ENCODE results near the gene INPP5A.
"Not testable (repeated sequence)": the region's sequence is repeated elsewhere in the genome, so short reads cannot be mapped to it uniquely, and the experiment has no call there.

INPP5A gene, protein sequence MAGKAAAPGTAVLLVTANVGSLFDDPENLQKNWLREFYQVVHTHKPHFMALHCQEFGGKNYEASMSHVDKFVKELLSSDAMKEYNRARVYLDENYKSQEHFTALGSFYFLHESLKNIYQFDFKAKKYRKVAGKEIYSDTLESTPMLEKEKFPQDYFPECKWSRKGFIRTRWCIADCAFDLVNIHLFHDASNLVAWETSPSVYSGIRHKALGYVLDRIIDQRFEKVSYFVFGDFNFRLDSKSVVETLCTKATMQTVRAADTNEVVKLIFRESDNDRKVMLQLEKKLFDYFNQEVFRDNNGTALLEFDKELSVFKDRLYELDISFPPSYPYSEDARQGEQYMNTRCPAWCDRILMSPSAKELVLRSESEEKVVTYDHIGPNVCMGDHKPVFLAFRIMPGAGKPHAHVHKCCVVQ

DNA sequence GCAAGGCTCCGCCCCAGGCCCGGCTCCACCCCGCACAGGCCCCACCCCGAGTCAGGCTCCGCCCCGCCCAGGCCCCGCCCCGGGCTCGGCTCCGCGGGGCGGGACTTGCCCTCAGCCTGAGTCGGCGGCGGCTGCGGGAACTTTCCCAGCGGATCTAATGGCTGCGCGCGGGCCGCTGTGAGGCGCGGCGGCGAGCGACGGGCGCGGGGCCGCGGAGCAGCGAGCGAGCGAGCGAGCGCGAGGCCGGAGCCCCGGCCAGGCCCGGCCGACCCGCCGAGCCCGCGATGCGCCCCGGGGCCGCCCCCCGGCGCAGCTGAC lies at the start of gene INPP5A:
INPP5A (plus strand) TSS at position 104 of the 318 bp plus-strand sequence. CDS start 310 bp downstream, outside the sequence.
- in situ Hi-C loops (cut with MboI; ENCODE audit: low pct_unique_long_range_greater_than_20kb, low sequenced_read_pairs), result no loop called here

DNA sequence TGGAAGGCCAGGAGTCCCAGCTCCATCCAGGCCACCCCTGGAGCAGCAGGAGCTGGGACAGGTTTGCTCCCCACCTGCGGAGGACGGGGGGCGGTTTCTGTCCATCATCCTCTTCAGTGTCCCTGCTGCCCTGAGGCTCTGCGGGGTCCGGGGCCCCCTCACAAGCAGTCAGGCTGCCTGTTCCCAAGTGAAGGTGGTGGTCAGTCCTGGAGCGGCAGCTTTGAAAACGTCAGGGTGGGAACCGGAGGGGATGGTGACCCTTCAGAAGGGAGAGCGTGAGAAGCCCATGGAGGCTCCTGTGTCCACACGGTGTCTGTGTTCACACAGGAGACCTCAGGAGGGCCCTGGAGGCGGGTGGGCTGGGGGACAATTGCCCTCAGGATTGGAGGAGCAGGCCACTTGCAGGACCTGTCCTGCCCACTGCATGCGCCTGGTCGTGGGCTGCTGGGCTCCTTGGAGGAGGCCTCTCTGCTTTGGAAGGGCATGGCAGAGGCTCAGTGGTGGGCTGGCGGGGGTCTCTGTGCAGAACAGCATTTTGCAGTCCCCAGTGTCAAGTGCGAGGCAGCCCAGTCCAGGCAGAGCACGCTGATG lies 49.3 kb upstream of the INPP5A start:
- no peak for DNase-seq
- in situ Hi-C loops (cut with MboI; ENCODE audit: low pct_unique_long_range_greater_than_20kb, low sequenced_read_pairs), result no loop called here

More for the DNA sequence above, at the start of gene INPP5A:
- no peak for DNase-seq

DNA sequence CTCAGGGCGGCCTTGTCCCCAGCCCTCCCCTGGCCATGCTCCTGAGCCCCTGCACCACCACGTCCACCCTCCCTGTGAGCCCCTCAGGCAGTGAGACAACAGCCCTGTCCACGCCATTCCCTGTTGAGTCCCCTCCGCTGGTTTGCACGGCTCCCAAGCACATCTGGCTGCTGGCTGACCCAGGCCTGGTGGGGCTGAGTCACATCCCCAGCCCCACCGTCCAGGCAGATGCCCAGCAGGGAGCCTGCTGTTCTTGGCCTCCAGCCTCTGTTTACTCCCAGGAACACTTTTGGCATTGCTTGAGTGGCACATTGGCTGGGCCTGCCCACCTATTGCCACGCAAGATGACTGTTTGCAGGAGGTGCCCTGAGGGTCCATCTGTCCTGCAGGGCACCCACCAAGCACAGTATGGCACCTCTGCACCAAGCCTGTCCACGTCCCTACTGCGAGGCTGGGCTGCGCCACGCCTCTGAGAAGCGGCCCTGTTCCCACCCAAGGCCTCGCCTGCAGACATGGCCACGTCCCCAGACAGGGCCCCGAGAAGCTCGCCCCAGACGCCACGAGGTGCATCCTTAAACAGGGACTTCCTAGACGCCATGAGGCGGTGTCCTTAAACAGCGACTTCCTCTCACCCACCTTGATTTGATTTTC lies 48.4 kb upstream of the INPP5A start:
- DNase-seq, result no peak
- in situ Hi-C loops (cut with MboI; ENCODE audit: low pct_unique_long_range_greater_than_20kb, low sequenced_read_pairs), result no loop called here

DNA sequence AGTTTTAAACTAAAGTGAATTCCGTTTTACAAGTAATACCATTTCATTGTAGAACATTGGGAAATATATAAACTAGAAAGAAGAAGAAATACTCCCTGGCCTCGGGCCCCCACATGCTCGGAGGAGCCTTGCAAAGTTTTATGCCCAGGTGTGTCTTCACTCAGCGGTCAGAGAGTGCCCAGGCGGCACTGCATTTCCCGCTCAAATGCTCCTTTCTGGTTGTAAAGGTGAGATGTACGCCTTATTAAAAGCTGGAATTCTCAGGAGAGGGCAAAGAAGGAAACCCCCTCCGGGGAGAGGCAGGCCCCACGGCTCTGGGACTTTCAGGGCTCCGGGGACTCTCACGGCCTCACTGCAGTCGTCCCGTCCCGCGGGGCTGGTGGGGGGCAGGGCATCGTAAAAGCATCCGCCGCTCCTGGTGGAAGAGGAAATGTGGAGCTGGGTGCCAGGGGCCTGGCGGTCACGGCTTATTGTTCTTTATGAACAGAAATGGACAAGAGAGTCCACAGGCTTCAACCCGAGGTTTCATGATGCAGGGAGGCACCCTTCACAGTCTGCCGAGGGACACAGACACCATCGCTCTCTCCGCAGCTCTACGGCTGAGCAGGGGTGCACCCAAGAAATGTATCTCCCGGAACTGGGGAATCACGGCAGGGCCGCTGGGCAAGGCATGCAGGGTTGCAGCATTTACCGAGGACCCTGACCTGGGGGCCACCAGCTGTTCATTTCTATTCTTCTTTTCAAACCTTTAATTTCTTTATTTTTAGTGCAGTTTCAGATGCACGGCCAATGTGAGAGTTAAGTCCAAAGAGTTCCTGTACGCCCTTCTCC lies 47.7 kb upstream of the INPP5A start:
- in situ Hi-C loops (cut with MboI; ENCODE audit: low pct_unique_long_range_greater_than_20kb, low sequenced_read_pairs), result no loop called here
- DNase-seq, result no peak

DNA sequence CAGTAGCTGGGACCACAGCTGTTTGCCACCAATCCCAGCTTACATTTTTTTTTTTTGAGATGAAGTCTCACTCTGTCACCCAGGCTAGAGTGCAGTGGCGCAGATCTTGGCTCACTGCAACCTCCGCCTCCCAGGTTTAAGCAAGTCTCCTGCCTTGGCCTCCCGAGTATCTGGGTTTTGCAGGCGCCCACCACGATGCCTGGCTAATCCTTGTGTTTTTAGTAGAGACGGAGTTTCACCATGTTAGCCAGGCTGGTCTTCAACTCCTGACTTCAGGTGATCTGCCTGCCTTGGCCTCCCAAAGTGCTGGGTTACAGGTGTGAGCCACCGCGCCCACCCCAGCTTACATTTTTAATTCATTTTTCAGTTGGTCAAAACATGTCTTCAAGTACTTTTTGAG lies 46.1 kb upstream of the INPP5A start:
- DNase-seq; in situ Hi-C loops (cut with MboI; ENCODE audit: low pct_unique_long_range_greater_than_20kb, low sequenced_read_pairs): not testable (repeated sequence)

DNA sequence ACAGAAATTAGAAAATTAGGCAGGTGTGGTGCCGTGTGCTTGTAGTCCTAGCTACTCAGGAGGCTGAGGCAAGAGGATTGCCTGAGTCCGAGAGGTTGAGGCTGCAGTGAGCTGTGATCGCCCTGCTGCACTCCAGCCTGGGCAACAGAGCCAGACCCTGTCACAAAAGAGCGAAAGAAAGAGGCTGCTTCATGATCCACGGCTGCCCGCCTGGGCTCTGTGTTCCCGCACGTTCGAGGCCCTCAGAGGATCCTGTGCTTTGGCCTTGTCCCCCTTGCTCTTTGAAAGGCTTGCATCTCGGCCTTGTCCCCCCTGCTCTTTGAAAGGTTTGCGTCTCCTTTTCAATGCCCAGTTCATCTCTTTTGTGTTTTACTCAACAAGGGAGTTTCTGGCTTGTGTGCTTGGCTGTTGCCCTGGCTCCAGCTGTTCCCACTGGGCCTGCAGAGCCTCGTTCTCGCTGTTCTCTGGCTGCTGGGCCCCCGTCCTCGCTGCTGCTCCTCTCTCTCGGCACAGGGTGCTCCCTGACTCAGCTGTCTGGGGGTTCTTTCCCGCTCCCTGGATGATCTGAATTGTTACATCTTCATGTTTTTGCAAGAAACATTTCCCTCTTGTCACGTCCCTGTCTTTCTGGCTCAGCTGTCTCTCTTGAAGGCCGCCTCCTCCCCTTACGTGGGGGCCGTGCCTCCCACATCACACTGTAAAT lies 45.1 kb upstream of the INPP5A start:
- in situ Hi-C loops (cut with MboI; ENCODE audit: low pct_unique_long_range_greater_than_20kb, low sequenced_read_pairs), result no loop called here
- no peak for DNase-seq

DNA sequence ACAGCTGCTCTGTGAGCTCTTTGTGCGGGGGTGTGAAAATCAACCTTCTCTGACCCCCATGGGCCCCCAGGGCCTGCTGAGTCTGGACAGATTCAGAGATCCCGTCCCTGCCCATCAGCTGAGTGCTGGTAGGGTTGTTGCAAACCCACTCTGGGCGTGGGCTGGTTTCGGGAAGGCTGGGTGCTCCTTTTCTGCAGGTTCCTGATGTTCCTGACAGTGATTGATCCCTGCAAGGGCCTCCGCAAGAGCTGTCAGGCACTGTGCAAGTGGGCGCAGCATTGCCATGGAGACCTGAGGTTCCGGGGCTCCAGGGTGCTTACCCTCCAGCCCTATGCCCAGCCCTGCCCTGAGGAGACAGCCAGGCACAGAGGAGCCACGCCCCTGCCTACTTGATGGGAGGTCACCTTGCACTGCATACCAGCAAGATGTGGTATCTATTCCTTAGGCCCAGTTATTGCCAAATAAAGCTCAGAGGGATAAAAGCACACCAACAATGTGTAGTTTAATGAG lies 44.3 kb upstream of the INPP5A start:
- no peak for DNase-seq
- in situ Hi-C loops (cut with MboI; ENCODE audit: low pct_unique_long_range_greater_than_20kb, low sequenced_read_pairs), result no loop called here

DNA sequence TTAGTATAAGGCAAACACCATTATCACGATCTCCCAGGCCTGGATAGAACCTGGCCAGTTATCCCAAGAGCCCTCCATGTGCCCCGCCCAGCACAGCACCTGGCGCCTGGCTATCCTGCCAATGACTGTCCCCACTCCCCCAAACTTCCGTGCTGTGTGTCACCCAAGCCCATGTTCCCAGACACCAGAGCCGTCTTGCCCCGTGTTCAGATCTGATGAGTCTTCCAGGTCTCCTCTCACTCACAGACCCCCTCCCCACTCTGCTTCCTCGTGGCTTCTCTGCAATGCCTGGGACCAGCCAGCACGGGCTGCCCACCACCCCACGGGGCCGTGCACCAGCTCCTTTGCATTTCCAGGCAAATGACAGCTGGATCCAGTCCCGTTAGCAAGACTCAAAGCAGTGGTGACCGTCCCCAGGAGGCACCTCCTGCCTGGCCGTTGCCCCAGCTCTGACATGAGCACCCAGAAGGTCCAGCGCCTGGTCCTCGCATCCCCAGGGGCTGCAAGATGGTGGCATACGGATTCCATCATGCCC lies 43.8 kb upstream of the INPP5A start:
- in situ Hi-C loops (cut with MboI; ENCODE audit: low pct_unique_long_range_greater_than_20kb, low sequenced_read_pairs), result no loop called here

DNA sequence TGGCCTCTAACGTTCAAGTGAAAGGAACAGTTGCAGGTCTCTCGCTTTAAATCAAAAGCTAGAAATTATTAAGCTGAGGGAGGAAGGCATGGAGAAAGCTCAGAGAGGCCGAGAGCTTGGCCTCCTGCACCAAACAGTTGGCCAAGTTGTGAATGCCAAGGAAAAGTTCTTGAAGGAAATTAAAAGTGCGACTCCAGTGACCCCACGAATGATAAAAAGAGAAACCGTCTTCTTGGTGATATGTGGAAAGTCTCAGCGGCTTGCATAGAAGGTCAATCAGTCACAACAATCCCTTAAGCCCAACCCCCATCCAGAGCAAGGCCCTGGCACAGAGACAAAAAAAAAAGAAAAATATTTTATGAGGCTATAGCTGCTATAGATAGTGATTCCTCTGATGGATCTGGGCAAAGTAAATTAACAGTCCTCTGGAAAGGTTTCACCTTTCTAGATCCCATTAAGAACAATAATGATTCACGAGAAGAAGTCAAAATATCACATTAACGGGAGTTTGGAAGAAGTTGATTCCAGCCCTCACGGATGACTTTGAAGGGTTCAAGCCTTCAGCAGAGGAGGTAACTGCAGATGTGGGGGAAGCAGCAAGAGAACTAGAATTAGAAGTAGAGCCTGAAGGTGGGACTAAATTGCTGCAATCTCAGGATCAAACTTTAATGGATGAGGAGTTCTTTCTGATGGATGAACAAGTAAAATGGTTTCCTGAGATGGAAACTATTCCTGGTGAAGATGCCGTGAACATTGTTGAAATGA lies 42.5 kb upstream of the INPP5A start:
- in situ Hi-C loops (cut with MboI; ENCODE audit: low pct_unique_long_range_greater_than_20kb, low sequenced_read_pairs), result no loop called here
- DNase-seq, result no peak

More for the DNA sequence above, 43.8 kb upstream of the INPP5A start:
- no peak for DNase-seq

DNA sequence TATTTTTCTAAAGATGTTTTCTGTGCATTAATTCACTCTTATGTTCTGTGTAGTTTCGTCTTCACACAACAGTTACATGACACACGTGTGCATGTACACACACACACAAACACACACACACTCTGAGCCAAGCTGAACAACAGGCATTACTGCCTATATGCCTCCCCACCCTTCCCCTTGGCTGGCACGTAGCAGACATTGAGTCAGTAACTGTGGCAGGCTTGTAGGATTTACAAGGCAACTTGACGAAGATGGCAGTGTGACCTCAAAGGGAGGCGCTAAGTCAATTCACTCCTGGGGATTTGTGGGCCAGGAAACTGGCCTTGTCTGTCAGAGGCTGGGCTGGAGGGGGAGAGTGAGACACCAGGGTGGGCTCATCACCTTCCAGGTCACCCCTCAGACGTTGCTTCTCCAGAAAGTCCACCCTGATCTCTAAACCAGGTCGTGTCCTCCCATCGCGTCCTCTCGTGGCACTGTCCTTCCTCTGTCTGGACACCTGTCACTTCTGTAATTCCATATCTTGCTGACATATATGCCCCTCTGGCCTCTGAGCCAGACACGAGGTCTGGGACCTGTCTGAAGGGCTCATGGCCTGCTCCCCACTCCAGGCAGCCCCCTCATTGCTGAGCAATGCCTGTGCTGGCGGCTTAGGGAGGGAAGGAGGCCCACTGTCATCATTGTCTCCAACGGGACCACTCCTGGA lies 41.1 kb upstream of the INPP5A start:
- no peak for DNase-seq
- in situ Hi-C loops (cut with MboI; ENCODE audit: low pct_unique_long_range_greater_than_20kb, low sequenced_read_pairs), result no loop called here

DNA sequence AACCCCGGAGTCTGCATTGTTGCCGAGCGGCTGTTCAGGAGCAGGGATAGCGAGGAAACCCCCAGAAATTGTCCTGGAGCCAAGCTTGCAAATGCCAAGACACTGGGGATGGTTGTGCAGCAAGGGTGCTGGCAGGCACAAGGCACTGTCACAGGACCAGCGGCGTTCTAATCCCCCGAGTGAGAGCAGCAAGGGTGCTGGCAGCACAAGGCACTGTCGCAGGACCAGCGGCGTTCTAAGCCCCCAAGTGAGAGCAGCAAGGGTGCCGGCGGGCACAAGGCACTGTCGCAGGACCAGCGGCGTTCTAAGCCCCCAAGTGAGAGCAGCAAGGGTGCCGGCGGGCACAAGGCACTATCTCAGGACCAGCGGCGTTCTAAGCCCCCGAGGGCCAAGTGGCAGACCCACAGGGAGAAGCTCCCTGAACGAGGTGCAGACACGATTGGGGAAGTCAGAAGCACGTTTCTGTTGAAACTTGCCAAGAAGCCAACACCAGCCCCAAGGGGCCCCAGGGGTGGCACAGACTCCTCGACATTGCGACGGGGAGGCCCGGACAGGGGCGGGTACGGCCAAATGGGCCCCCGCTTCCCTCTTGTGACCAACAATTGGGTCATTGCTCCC lies 40.4 kb upstream of the INPP5A start:
- no peak for DNase-seq
- in situ Hi-C loops (cut with MboI; ENCODE audit: low pct_unique_long_range_greater_than_20kb, low sequenced_read_pairs), result no loop called here

DNA sequence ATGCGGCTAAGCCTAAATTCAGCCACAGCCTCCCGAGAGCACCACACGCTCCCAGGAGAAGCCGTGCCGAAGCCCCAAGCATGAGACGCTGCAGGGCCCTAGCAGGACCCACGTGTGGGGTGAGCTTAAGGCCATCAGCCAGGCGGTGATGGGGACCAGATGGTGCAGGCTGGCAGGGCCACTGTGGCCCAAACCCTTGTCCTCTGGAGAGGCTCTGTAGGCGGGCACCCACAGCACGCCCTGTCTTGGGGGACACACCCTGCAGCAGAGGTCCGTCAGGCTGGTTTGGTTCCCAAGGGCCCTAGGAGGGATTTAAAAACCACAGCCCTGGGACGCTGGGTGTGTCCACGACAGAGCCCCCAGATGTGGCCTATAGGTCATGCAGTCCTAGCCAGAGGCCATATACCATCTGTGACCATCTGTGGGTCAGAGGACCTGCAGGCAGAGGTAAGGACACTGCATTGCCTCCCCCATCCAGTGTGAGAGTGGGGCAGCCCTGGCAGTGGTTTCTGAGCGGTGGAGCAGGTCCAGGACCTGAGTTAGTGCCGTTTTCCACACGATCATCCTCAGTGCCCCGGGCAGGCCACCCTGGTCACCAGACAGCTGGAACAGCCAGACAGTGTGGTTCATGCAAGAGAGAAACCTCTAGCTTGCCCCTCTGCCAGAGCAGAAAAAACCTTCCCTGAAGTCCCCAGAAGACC lies 39.6 kb upstream of the INPP5A start:
- no peak for DNase-seq
- in situ Hi-C loops (cut with MboI; ENCODE audit: low pct_unique_long_range_greater_than_20kb, low sequenced_read_pairs), result no loop called here

DNA sequence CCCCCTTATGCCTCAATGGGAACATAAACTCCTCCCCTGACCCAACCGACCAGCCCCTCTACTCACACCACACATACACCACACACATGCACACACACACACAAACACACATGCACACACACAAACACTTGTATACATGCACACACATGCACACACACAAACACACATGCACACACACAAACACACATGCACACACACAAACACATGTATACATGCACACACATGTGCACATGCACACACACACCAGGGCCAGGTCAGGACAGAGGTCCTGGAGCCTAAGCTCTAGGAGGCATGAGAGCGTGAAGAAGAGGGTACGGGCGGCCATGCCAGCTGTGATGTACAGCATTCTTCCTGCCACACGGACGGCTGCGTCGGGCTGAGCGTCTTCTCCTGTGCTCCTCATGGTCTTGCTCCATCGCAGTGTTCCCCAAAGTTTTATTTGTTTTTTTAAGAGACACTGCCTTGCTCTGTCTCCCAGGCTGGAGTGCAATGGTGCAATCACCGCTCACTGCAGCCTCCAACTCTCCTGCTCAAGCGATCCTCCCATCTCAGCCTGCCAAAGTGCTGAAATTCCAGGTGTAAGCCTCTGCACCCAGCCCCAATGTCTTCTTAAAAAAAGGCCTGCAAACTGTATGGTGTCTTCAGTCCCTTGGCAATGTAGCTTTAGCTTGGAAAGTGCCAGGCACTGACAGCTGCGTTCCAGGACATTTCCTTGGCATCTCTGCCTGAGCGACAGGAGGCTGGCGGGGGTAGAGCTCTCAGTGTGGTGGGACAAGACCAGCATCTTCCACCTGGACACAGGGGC lies 38.8 kb upstream of the INPP5A start:
- in situ Hi-C loops (cut with MboI; ENCODE audit: low pct_unique_long_range_greater_than_20kb, low sequenced_read_pairs), result no loop called here
- DNase-seq, result no peak

DNA sequence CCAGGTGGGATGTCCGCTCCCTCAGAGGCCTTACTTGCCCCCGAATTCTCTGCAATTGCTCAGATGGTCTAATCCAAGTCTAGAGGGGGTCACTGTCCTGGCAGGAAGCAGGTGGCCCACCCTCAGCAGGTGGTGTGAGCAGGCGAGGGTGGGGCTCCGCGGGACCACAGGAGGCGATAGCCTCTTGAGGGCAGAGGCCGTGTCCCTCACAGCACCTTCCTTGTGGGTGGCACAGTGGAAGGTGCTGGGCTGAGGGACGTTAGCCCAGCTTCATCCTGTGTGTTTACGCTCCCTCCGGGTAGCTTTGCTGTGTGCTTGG lies 38.3 kb upstream of the INPP5A start:
- DNase-seq, result no peak
- in situ Hi-C loops (cut with MboI; ENCODE audit: low pct_unique_long_range_greater_than_20kb, low sequenced_read_pairs), result no loop called here

DNA sequence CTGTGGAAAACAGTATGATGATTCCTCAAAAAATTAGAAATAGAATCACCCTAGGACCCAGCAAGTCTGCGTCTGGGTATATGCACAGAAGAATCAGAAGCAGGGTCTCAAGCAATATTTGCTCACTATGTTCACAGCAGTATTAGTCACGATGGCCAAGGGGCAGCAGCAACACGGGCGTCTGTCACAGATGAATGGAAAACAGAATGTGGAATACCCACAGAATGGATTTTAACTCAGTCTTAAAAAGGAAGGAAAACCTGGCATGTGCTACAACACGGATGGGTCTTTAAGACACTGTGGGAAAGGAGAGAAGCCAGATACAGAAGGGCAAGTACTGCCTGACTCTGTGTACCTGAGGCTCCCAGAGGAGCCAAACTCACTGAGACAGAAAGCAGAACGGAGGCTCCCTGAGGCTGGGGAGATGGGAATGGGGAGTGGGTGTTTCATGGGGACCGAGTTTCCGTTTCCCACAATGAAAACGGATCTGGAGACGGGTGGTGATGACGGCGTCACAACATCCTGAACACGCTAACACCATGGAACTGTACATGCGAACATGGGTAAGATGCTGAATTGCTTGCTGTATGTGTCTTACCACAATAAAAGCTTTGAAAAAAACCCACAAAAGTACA lies 36.7 kb upstream of the INPP5A start:
- DNase-seq, result no peak
- in situ Hi-C loops (cut with MboI; ENCODE audit: low pct_unique_long_range_greater_than_20kb, low sequenced_read_pairs), result no loop called here
